WERI-Rb-1 (cell line): ENCODE results near the gene EGF.
"Not testable (repeated sequence)": the region's sequence is repeated elsewhere in the genome, so short reads cannot be mapped to it uniquely, and the experiment has no call there.

Source experiments
- DNase-seq: peaks from one replicate; pipeline ENCODE4 v3.0.0-alpha.2; 2020
- H3K27ac ChIP-seq: fragments of 250-450 bp; sonication (Bioruptor Pico); 2 replicates; pipeline ENCODE4 v1.5.1; 2020; ENCODE audit warnings: mild to moderate bottlenecking, moderate library complexity
- H3K27me3 ChIP-seq: fragments of 250-450 bp; sonication (Bioruptor Pico); 2 replicates; pipeline ENCODE4 v1.5.1; 2021; ENCODE audit warnings: mild to moderate bottlenecking, low read depth, moderate library complexity; ENCODE audit not compliant: insufficient read depth, severe bottlenecking
- H3K36me3 ChIP-seq: fragments of 250-450 bp; sonication (Bioruptor Pico); 2 replicates; pipeline ENCODE4 v1.5.1; 2020; ENCODE audit warnings: mild to moderate bottlenecking, moderate library complexity
- H3K4me3 ChIP-seq: 2 replicates; pipeline ENCODE4 v1.5.1; 2011; ENCODE audit warnings: low read depth, mild to moderate bottlenecking, control low read depth, low read length
- H3K9me3 ChIP-seq: fragments of 250-450 bp; sonication (Bioruptor Pico); 2 replicates; pipeline ENCODE4 v1.5.1; 2021; ENCODE audit warnings: mild to moderate bottlenecking, moderate library complexity; ENCODE audit not compliant: severe bottlenecking
- TF ChIP-seq, protein P1 (sequence below): IDR thresholded peaks from 2 replicates; pipeline ENCODE4 v1.5.1; 2011; ENCODE audit warnings: low read depth, mild to moderate bottlenecking, control low read depth, inconsistent platforms, low read length

The EGF gene

DNA sequence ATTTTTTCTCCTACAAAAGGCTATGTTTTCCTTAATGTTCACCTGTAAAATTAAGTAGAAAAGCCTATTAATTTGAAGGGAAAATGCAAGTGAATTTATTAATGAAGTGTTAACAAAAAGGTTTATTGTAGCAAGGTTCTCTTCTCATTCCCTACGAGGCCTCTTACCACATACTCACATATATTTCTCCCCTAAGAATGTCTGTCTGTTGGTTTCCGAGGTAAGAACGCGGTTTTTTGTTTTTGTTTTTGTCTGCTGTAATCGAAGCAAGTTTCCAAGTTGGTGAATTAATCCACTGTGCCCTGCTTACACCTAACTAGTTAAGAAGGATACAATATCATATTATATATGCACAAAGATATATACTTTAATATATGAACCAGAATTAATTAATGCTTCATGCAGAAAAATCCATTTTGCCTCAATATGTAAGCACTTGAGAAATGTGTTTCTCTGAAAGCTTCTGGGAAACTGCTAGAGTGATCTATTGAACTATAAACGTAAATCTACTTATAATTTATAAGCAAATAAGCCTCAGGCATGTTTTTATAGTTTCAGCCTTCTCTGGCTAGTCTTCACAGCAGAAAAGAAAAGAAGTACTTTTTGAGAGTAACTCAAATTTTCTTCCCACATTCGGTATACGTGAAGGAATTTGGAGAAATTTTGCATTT lies 120.8 kb downstream of the EGF start:
- Histone ChIP-seq H3K36me3 (no peaks in the 10 kb centered on the region), H3K27me3 (no peaks in the 10 kb centered on the region)

DNA sequence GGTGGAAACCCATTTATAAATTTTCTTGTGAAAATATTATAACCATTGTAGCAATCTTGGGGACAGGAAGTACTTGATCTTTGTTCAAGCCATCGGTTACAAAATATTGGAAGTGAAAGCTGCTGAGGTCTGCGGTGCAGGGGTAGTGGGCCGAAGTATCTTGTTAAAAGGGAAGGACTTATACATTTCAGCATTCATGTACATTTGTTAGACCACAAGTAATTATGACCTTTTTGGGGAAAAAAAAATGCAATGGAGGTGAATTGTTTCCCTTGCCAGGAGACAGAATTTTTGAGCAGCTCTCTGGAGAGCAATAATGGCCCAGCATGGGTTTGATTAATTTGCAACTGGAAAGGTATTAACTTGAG lies 121.3 kb downstream of the EGF start:
- TF ChIP-seq, protein P1, sequence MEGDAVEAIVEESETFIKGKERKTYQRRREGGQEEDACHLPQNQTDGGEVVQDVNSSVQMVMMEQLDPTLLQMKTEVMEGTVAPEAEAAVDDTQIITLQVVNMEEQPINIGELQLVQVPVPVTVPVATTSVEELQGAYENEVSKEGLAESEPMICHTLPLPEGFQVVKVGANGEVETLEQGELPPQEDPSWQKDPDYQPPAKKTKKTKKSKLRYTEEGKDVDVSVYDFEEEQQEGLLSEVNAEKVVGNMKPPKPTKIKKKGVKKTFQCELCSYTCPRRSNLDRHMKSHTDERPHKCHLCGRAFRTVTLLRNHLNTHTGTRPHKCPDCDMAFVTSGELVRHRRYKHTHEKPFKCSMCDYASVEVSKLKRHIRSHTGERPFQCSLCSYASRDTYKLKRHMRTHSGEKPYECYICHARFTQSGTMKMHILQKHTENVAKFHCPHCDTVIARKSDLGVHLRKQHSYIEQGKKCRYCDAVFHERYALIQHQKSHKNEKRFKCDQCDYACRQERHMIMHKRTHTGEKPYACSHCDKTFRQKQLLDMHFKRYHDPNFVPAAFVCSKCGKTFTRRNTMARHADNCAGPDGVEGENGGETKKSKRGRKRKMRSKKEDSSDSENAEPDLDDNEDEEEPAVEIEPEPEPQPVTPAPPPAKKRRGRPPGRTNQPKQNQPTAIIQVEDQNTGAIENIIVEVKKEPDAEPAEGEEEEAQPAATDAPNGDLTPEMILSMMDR, result no peak
- Histone ChIP-seq H3K27me3 (no peaks in the 10 kb centered on the region), H3K27ac (no peak overlapping the region), H3K4me3 (no peak overlapping the region), H3K9me3 (peaks cover 9% of the 10 kb centered on the region), H3K36me3 (no peaks in the 10 kb centered on the region)
- DNase-seq, result no peak

More for the DNA sequence above, 120.8 kb downstream of the EGF start:
- TF ChIP-seq, protein P1, result no peak
- Histone ChIP-seq H3K27ac (no peak overlapping the region), H3K4me3 (no peak overlapping the region), H3K9me3 (peaks cover 9% of the 10 kb centered on the region)
- no peak for DNase-seq

DNA sequence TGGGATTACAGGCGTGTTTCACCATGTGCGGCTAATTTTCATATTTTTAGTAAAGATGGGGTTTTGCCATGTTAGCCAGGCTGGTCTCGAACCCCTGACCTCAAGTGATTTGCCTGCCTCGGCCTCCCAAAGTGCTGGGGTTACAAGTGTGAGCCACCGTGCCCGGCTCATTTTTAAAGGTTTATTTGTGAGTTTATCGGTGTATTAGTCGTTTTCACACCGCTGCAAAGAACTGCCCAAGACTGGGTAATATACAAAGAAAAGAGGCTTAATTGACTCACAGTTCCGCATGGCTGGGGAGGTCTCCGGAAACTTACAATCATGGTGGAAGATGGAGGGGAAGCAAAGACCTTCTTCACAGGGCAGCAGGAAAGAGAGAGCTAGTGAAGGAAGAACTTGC lies 126.5 kb downstream of the EGF start:
- H3K9me3 ChIP-seq, H3K4me3 ChIP-seq, H3K27ac ChIP-seq, H3K36me3 ChIP-seq, H3K27me3 ChIP-seq, DNase-seq: not testable (repeated sequence)

DNA sequence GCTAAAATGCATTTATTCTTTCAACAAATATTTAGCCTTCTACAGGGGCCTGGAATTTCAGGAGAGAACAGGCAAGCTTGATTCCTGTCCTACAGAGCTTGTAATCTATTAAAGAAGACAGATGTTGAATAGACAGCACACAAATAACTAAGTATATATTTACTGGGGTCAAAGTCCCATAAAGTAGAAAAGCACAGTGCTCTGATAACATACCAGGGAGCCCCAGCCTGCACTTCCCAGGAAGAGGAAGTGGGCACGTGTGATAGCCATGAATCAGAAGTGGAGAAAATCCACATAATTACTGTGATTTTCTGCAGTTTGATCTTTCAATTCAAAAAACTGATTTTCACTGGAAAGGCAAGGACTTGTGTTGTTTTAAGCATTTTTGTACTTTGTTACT lies 129.1 kb downstream of the EGF start:
- DNase-seq, result no peak
- Histone ChIP-seq H3K4me3 (no peak overlapping the region), H3K9me3 (no peaks in the 10 kb centered on the region), H3K27ac (no peak overlapping the region), H3K27me3 (no peaks in the 10 kb centered on the region), H3K36me3 (no peaks in the 10 kb centered on the region)
- TF ChIP-seq, protein P1, result no peak

DNA sequence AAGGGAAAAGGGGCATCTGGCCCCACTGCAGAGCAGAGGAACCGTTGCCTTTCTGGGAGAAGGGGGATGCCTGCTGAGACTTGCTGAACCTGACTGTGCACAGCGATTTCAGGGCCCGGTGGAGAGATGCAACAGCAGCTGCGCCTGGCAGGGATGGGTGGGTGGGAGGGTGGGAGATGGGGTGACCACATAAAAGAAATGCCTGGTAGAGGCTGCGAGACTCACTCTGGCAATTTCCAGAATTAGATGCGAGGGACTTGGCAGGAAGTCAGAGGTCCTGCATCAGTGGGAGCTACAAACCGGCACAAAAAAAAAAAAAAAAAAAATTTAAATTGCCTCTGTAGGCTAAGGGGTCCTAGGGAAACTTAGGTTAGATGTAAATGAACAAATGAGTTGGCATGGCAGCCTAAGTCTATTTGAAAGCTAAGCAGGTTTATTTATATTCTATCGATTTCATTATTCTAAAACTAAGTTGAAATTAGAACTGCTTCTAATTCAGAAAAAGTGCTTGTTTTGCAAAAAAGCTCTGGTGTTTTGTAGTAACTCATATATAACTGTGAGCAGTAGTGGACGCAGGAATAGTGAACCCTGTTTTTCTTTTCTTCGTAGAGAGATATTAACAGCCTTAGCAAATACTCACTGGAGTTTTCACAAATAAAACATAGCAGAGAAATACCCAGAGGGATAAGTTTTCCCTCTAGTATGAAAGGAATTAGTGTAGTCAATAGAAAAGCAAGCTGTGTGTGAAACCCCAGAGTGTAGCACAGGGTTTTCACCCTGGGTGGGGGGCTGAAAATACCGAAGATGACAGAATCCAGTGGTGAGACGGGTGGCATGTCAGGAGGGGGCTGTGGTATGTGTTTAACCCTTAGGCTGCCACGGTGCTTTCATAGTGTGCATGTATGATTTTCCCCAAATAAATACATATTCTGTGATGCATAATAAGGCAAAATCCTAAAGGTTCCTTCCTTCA lies 130.1 kb downstream of the EGF start:
- Histone ChIP-seq H3K4me3 (no peak overlapping the region), H3K9me3 (no peaks in the 10 kb centered on the region), H3K27me3 (no peaks in the 10 kb centered on the region), H3K36me3 (no peaks in the 10 kb centered on the region), H3K27ac (no peak overlapping the region)
- DNase-seq, result no peak
- TF ChIP-seq, protein P1, result no peak

DNA sequence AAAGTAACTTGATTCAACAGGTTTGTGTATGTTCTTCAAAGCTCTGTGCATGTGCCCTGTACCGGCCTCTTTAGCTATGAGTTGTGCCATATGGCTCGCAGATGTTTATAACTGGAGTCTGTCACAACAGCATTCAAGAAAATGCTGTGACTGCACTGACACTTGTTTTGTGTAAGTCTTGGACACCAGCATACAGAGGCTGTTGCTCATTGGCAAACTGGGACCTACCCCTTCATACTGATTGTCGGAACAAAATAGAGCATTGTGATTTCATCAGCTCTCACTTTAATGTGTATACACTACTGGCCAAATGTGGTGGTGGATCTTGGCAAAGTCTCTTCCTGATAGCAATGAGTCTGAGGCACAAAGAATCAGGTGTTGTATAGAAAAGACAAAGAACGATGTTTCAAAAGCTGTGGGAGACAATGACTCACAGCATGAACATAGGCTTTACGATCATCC lies 133.9 kb downstream of the EGF start:
- no peak for DNase-seq
- TF ChIP-seq, protein P1, result no peak
- no peaks in the 10 kb centered on the region for H3K9me3 ChIP-seq
- H3K27ac ChIP-seq, result no peak overlapping the region
- no peaks in the 10 kb centered on the region for H3K36me3 ChIP-seq
- H3K27me3 ChIP-seq, result no peaks in the 10 kb centered on the region
- no peak overlapping the region for H3K4me3 ChIP-seq
